B cell (primary cell): ENCODE data around the gene SDC1. TPM values are rescaled to one million over a fixed set of nuclear protein-coding genes. Genes with fewer than 3 reads are reported as not detected.
A peak's percentile ranks its signal among the peaks of the same experiment; 100 is the strongest.

ENCODE experiments used
- ATAC-seq: fragments of 200-7000 bp; cut with Tn5 transposase; one replicate; pipeline ENCODE4 v1.10.0; 2021; ENCODE audit warnings: low read depth, mild to moderate bottlenecking, moderate number of reproducible peaks, moderate library complexity
- CTCF ChIA-PET: fragments of 350-600 bp; sonication (Branson Sonifier 250); formaldehyde crosslinking; loops from one replicate; lab custom pipeline; 2021; ENCODE audit warnings: antibody characterized with exemption, inconsistent platforms; lab: Charles Lee
- POLR2A ChIA-PET: fragments of 350-600 bp; sonication (Branson Sonifier 250); formaldehyde crosslinking; loops from one replicate; lab custom pipeline; 2021; ENCODE audit warnings: antibody characterized with exemption; lab: Charles Lee
- DNase-seq: peaks from one replicate; pipeline ENCODE4 v3.0.0; 2013
- H2AFZ ChIP-seq: 2 replicates; pipeline ENCODE4 v1.6.1; 2012; ENCODE audit warnings: mild to moderate bottlenecking, low read depth, low read length; ENCODE audit not compliant: insufficient read depth, poor library complexity, severe bottlenecking
- H3K27ac ChIP-seq, 2 donors: 1 replicate in 1 of 2; 2 replicates in 1 of 2; pipeline ENCODE4 v1.5.1; 2012 to 2013; ENCODE audit warnings: low read length in 2 of 2, mild to moderate bottlenecking in 2 of 2, moderate library complexity in 1 of 2
- H3K27me3 ChIP-seq, 4 experiments: fragments of 200-600 bp in 1 of 4; sonication (generic) in 1 of 4; replicated peaks in 1 of 4; 1 replicate in 2 of 4; 2 replicates in 2 of 4; pipeline versions ENCODE4 v1.6.1 to v1.7.0; 2013 to 2016; ENCODE audit warnings: low read length in 3 of 4, mild to moderate bottlenecking in 2 of 4, mixed read lengths in 1 of 4, moderate library complexity in 1 of 4; ENCODE audit not compliant: insufficient read depth in 4 of 4, control insufficient read depth in 3 of 4; ENCODE audit errors: control extremely low read depth in 1 of 4
- H3K36me3 ChIP-seq, 2 experiments: replicated peaks in 1 of 2; 1 replicate in 1 of 2; 2 replicates in 1 of 2; pipeline versions ENCODE4 v1.6.1 to v1.7.1; 2013; ENCODE audit warnings: low read length in 1 of 2; ENCODE audit not compliant: insufficient read depth in 2 of 2, control insufficient read depth in 1 of 2; ENCODE audit errors: control extremely low read depth in 1 of 2, extremely low read depth in 1 of 2
- H3K4me1 ChIP-seq, 2 donors: fragments of 200-600 bp in 1 of 2; sonication (generic) in 1 of 2; 1 replicate in 1 of 2; 2 replicates in 1 of 2; pipeline versions ENCODE4 v1.5.1 to v1.6.1; 2013 to 2017; ENCODE audit warnings: low read length in 2 of 2; ENCODE audit not compliant: control insufficient read depth in 2 of 2, insufficient read depth in 2 of 2
- H3K4me2 ChIP-seq: replicated peaks from 2 replicates; pipeline ENCODE3; 2012; ENCODE audit warnings: mild to moderate bottlenecking, low read depth, low read length; ENCODE audit not compliant: poor library complexity, severe bottlenecking
- H3K4me3 ChIP-seq, 5 experiments: fragments of 200-600 bp in 1 of 5; sonication (generic) in 1 of 5; 1 replicate in 3 of 5; 2 replicates in 2 of 5; pipeline versions ENCODE4 v1.5.1 to v1.7.0; 2011 to 2016; ENCODE audit warnings: low read length in 4 of 5, mild to moderate bottlenecking in 4 of 5, low read depth in 2 of 5, control low read depth in 1 of 5, moderate library complexity in 1 of 5; ENCODE audit not compliant: insufficient read depth in 1 of 5; ENCODE audit errors: control extremely low read depth in 1 of 5, extremely low read depth in 1 of 5
- H3K79me2 ChIP-seq: fragments of 200-600 bp; sonication (generic); one replicate; pipeline ENCODE4 v1.6.0; 2016; ENCODE audit warnings: low read length; ENCODE audit not compliant: control insufficient read depth, insufficient read depth
- H3K9ac ChIP-seq: fragments of 200-600 bp; sonication (generic); 2 replicates; pipeline ENCODE4 v1.6.1; 2017; ENCODE audit warnings: mild to moderate bottlenecking, low read length, moderate library complexity
- H3K9me3 ChIP-seq, 3 donors: one replicate each; pipeline versions ENCODE4 v1.6.1 to v1.7.1; 2013; ENCODE audit warnings: low read length in 2 of 3; ENCODE audit not compliant: control insufficient read depth in 2 of 3, insufficient read depth in 1 of 3; ENCODE audit errors: control extremely low read depth in 1 of 3
- H4K20me1 ChIP-seq: 2 replicates; pipeline ENCODE4 v1.6.0; 2012; ENCODE audit warnings: mild to moderate bottlenecking, low read length; ENCODE audit not compliant: insufficient read depth, control insufficient read depth, poor library complexity, severe bottlenecking
- H3K27ac Mint-ChIP-seq: one replicate; pipeline ENCODE4 v1.8.0; 2021; ENCODE audit warnings: mixed read lengths
- H3K27me3 Mint-ChIP-seq: one replicate; pipeline ENCODE4 v1.8.0; 2021; ENCODE audit warnings: mixed read lengths
- H3K4me1 Mint-ChIP-seq: one replicate; pipeline ENCODE4 v1.8.0; 2021; ENCODE audit warnings: mixed read lengths
- H3K4me3 Mint-ChIP-seq: one replicate; pipeline ENCODE4 v1.8.0; 2021; ENCODE audit warnings: mixed read lengths
- H3K9me3 Mint-ChIP-seq: one replicate; pipeline ENCODE4 v1.8.0; 2022; ENCODE audit warnings: mixed read lengths; ENCODE audit not compliant: insufficient read depth
- CTCF ChIP-seq: fragments of 200-600 bp; IDR thresholded peaks from one replicate; pipeline ENCODE4 v1.8.0; 2022; ENCODE audit warnings: antibody characterized with exemption, mild to moderate bottlenecking
- EZH2 ChIP-seq: IDR thresholded peaks from 2 replicates; pipeline ENCODE4 v1.6.1; 2012; ENCODE audit warnings: borderline replicate concordance, low read depth, mild to moderate bottlenecking, moderate library complexity, low read length; ENCODE audit not compliant: insufficient read depth, poor library complexity, severe bottlenecking
- WGBS: methylation state at CpG from one replicate; pipeline ENCODE4 v1.1.5; 2013; ENCODE audit warnings: missing lambda C conversion rate; ENCODE audit not compliant: insufficient coverage; 5-methylcytosine and 5-hydroxymethylcytosine counted together
- intact Hi-C: fragments of 100-400 bp; cut with micrococcal nuclease; formaldehyde crosslinking; loops from one replicate; pipeline ENCODE4 v1.10.0; 2022
- polyA plus RNA-seq: library from polyadenylated mRNA; depleted of rRNA; stranded (reverse); fragments of >200 nt; gene quantifications from 2 replicates; pipeline ENCODE4 v1.2.3, GENCODE V29; 2012
- total RNA-seq, 2 donors: library from RNA; stranded (reverse); fragments of 120-200 nt in 1 of 2; gene quantifications; 1 replicate in 1 of 2; 2 replicates in 1 of 2; pipeline versions ENCODE4 v1.2.3 to v1.2.4, GENCODE V29; 2013 to 2022

The SDC1 gene
- total and polyA plus RNA-seq, 2 donors (not counting 1 experiment from before 2014, with no cell fraction given) = 0.22 TPM; not detected in 1

DNA sequence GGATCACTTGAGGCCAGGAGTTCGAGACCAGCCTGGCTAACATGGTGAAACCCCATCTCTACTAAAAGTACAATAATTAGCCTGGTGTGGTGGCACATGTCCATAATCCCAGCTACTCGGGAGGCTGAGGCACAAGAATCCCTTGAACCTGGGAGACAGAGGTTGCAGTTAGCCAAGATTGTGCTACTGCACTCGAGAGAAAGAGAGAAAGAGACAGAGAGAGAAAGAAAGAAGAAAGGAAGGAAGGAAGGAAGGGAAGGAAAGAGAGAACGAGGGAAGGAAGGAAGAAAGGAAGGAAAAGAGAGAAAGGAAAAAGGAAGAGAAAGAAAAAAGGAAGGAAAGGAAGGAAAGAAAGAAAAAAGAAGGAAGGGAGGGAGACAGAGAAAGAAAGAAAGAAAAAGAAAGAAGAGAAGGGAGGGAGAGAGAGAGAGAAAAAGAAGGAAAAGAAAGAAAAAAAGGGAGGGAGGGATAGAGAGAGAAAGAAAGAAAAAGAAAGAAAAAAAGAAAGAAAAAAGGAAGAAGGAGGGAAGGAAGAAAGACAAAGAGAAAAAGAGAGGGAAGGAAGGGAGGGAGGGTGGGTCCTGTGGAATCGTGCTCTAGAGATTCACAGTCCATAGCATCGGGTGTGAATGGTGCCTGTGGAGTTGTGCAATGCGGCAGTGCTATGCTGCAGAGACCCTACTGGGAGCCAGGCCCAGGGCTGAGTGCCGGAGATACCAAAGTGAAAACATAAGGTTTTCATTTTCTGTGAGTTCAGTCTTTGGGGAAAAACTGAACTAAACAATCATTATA is 4.6 kb upstream of the SDC1 start:
- ATAC-seq (no peak), DNase-seq (no peak)
- intact Hi-C loops = no loop called here
- ChIA-PET POLR2A (no interaction called here), CTCF (no interaction called here)
- no peak overlapping the region for H3K27ac Mint-ChIP-seq
- peaks cover 45% of the 10 kb centered on the region for H3K27me3 Mint-ChIP-seq
- H3K4me1 Mint-ChIP-seq = peaks cover 7% of the 10 kb centered on the region
- no peak overlapping the region for H3K4me3 Mint-ChIP-seq
- Histone ChIP-seq H3K4me1 (peaks cover 6 to 8% of the 10 kb centered on the region in 2 donors), H3K36me3 (no peaks in the 10 kb centered on the region), H4K20me1 (no peaks in the 10 kb centered on the region), H3K79me2 (no peaks in the 10 kb centered on the region), H3K9ac (no peak overlapping the region), H3K4me2 (no peak overlapping the region), H3K4me3 (no peak overlapping the region), H3K27me3 (peaks cover 0 to 23% (median 7%) of the 10 kb centered on the region in 4 experiments), H3K27ac (no peak overlapping the region), H2AFZ (no peak overlapping the region), H3K9me3 (peaks cover 0 to 3% (median 0%) of the 10 kb centered on the region in 3 donors)
- no peaks in the 10 kb centered on the region for H3K9me3 Mint-ChIP-seq
- no peak for TF ChIP-seq EZH2
- peak; percentile 10 for TF ChIP-seq CTCF
- WGBS = 69% methylated on average over 5 of the region's 8 CpGs

DNA sequence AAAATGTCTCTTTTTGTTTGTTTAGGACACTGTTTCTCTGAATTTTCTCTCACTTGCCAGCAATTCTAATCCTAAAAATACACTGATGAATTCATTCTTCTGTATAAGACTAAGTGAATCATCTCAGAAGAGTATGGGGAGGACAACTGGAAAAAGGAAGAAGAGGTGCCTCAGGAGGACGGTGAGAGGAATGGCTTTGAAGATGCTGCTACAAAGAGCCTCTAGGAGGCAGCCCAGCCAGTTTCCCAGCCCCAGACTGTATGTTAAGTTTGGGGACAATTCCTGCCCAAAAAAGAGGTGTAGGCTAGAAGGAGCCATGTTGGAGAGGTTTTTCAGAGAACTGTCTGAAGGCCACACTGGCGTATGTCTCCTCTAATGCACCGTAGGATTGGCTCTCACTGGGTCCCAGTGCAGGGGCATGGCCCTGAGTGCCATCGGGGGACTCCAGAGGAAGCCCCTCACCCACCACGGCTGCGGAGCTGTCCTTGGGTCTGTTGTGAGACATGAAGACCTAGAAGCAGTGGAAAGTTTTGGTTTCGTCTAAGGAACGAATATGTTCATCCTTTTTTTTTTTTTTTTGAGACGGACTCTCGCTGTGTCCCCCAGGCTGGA is 3.1 kb upstream of the SDC1 start:
- POLR2A ChIA-PET = no interaction called here
- ATAC-seq = no peak
- Mint-ChIP-seq H3K4me1 (peaks cover 9% of the 10 kb centered on the region), H3K4me3 (no peak overlapping the region), H3K9me3 (no peaks in the 10 kb centered on the region), H3K27ac (no peak overlapping the region), H3K27me3 (peaks cover 47% of the 10 kb centered on the region)
- H3K9me3 ChIP-seq = peaks cover 0 to 3% (median 0%) of the 10 kb centered on the region in 3 donors
- DNase-seq = no peak
- H3K36me3 ChIP-seq = no peaks in the 10 kb centered on the region
- no peaks in the 10 kb centered on the region for H4K20me1 ChIP-seq
- intact Hi-C loops = no loop called here
- no peaks in the 10 kb centered on the region for H3K79me2 ChIP-seq
- no peak overlapping the region for H3K4me3 ChIP-seq
- 94% methylated on average over 9 of the region's 10 CpGs for WGBS
- H3K4me2 ChIP-seq = no peak overlapping the region
- CTCF ChIA-PET = no interaction called here
- no peak for TF ChIP-seq CTCF
- TF ChIP-seq EZH2 = no peak
- no peak overlapping the region for H3K9ac ChIP-seq
- H3K27me3 ChIP-seq = peaks cover 0 to 33% (median 11%) of the 10 kb centered on the region in 4 experiments
- peaks cover 15% of the 10 kb centered on the region in 2 donors for H3K4me1 ChIP-seq
- no peak overlapping the region for H2AFZ ChIP-seq
- H3K27ac ChIP-seq = no peak overlapping the region
